Natural killer cell (primary cell): ENCODE measurements around the gene POLR2H. TPM values are rescaled to one million over a fixed set of nuclear protein-coding genes. Genes with fewer than 3 reads are reported as not detected.
A peak's percentile ranks its signal among the peaks of the same experiment; 100 is the strongest.

Experiments
- ATAC-seq, 3 donors: fragments of 150-1000 bp in 2 of 3; fragments of 200-7000 bp in 1 of 3; cut with Tn5 transposase; 1 replicate in 1 of 3; 2 replicates in 2 of 3; pipeline ENCODE4 v1.10.0; 2021; ENCODE audit warnings: mild to moderate bottlenecking in 2 of 3, moderate library complexity in 2 of 3
- DNase-seq, 2 donors: peaks; one replicate each; pipeline versions ENCODE4 v3.0.0 to v3.0.0-alpha.2; 2013 to 2021; ENCODE audit warnings: mixed read lengths in 1 of 2
- H3K27ac ChIP-seq: one replicate; pipeline ENCODE4 v1.5.1; 2013; ENCODE audit warnings: mild to moderate bottlenecking, low read length
- H3K27me3 ChIP-seq: one replicate; pipeline ENCODE4 v1.6.1; 2013; ENCODE audit warnings: low read length; ENCODE audit not compliant: control insufficient read depth, insufficient read depth
- H3K36me3 ChIP-seq: one replicate; pipeline ENCODE4 v1.6.1; 2013; ENCODE audit warnings: low read length; ENCODE audit not compliant: control insufficient read depth, insufficient read depth
- H3K4me1 ChIP-seq: one replicate; pipeline ENCODE4 v1.6.1; 2013; ENCODE audit warnings: low read length; ENCODE audit not compliant: control insufficient read depth, insufficient read depth
- H3K4me3 ChIP-seq: one replicate; pipeline ENCODE4 v1.5.1; 2013; ENCODE audit warnings: low read length
- H3K9me3 ChIP-seq: one replicate; pipeline ENCODE4 v1.6.1; 2013; ENCODE audit warnings: low read length; ENCODE audit not compliant: control insufficient read depth, insufficient read depth
- H3K27ac Mint-ChIP-seq, 2 donors: one replicate each; pipeline ENCODE4 v1.8.0; 2022; ENCODE audit warnings: mild to moderate bottlenecking in 2 of 2, mixed read lengths in 2 of 2, moderate library complexity in 1 of 2
- H3K27me3 Mint-ChIP-seq, 2 donors: one replicate each; pipeline ENCODE4 v1.8.0; 2022; ENCODE audit warnings: low read depth in 2 of 2, mixed read lengths in 2 of 2
- H3K36me3 Mint-ChIP-seq: one replicate; pipeline ENCODE4 v1.8.0; 2022; ENCODE audit warnings: mixed read lengths
- H3K4me1 Mint-ChIP-seq, 2 donors: one replicate each; pipeline ENCODE4 v1.8.0; 2022; ENCODE audit warnings: mixed read lengths in 2 of 2
- H3K4me3 Mint-ChIP-seq: one replicate; pipeline ENCODE4 v1.8.0; 2022; ENCODE audit warnings: mild to moderate bottlenecking, moderate library complexity, mixed read lengths
- H3K9me3 Mint-ChIP-seq, 2 donors: one replicate each; pipeline ENCODE4 v1.8.0; 2022; ENCODE audit warnings: mixed read lengths in 2 of 2
- WGBS: methylation state at CpG from one replicate; pipeline ENCODE4 v1.1.7; 2013; ENCODE audit warnings: missing lambda C conversion rate; ENCODE audit not compliant: insufficient coverage; 5-methylcytosine and 5-hydroxymethylcytosine counted together
- intact Hi-C: fragments of 100-400 bp; cut with micrococcal nuclease; formaldehyde crosslinking; loops from one replicate; pipeline ENCODE4 v1.14.2; 2022
- total RNA-seq, 4 donors: library from RNA; stranded (reverse); fragments of 120-200 nt in 1 of 4; gene quantifications; one replicate each; pipeline versions ENCODE4 v1.2.3 to v1.2.4, GENCODE V29; 2013 to 2022
- TF ChIP-seq, protein P1 (sequence below): fragments of 200-600 bp; IDR thresholded peaks from one replicate; pipeline ENCODE4 v1.8.0; 2022; ENCODE audit warnings: antibody characterized with exemption

POLR2H gene
- total RNA-seq, 3 donors from 2014 or later (not counting 1 experiment from before 2014, with no cell fraction given) = 33.0 to 49.8 (median 41.1) TPM

DNA sequence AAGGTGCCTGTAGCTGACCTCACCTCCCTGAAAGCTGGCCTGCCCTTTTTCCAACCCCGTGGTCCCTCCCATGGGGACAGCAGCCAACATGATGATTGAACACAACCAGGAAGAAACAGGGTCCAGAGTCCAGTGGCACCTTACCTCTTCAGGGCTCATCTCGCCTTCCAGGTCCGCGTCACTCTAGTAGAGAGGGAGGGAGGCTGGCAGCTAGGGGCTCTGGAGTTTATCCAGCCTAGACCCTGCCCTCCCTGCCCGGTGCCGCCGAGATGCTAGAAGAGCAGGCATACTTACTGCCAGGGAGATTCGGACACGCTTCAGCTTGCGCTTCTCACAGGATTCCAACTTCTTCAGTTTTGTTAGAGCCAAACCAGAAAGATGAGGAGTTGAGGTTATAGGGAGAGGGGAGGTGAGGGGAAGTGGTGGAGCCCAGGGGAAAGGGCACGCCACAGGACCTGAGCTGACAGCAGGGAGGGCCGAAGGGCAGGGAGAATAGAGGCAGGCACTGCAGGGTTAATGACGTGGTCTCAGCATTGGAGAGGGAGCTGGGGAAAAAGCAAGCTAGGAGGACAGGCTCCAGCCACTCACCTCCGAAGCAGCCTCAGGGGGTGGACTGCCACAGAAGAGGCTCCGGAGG, 9.2 kb upstream of the POLR2H start:
- Mint-ChIP-seq H3K27me3 (no peaks in the 10 kb centered on the region), H3K27ac (no peak overlapping the region), H3K36me3 (no peaks in the 10 kb centered on the region), H3K4me1 (no peaks in the 10 kb centered on the region), H3K4me3 (no peak overlapping the region), H3K9me3 (no peaks in the 10 kb centered on the region)
- Histone ChIP-seq H3K9me3 (no peaks in the 10 kb centered on the region), H3K4me3 (no peak overlapping the region), H3K27me3 (no peaks in the 10 kb centered on the region), H3K36me3 (no peaks in the 10 kb centered on the region), H3K27ac (no peak overlapping the region), H3K4me1 (peaks cover 10% of the 10 kb centered on the region)
- TF ChIP-seq, protein P1, sequence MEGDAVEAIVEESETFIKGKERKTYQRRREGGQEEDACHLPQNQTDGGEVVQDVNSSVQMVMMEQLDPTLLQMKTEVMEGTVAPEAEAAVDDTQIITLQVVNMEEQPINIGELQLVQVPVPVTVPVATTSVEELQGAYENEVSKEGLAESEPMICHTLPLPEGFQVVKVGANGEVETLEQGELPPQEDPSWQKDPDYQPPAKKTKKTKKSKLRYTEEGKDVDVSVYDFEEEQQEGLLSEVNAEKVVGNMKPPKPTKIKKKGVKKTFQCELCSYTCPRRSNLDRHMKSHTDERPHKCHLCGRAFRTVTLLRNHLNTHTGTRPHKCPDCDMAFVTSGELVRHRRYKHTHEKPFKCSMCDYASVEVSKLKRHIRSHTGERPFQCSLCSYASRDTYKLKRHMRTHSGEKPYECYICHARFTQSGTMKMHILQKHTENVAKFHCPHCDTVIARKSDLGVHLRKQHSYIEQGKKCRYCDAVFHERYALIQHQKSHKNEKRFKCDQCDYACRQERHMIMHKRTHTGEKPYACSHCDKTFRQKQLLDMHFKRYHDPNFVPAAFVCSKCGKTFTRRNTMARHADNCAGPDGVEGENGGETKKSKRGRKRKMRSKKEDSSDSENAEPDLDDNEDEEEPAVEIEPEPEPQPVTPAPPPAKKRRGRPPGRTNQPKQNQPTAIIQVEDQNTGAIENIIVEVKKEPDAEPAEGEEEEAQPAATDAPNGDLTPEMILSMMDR = no peak
- WGBS = 97% methylated on average over 15 of the region's 15 CpGs
- ATAC-seq (no peak), DNase-seq (no peak)
- intact Hi-C loops = no loop called here

DNA sequence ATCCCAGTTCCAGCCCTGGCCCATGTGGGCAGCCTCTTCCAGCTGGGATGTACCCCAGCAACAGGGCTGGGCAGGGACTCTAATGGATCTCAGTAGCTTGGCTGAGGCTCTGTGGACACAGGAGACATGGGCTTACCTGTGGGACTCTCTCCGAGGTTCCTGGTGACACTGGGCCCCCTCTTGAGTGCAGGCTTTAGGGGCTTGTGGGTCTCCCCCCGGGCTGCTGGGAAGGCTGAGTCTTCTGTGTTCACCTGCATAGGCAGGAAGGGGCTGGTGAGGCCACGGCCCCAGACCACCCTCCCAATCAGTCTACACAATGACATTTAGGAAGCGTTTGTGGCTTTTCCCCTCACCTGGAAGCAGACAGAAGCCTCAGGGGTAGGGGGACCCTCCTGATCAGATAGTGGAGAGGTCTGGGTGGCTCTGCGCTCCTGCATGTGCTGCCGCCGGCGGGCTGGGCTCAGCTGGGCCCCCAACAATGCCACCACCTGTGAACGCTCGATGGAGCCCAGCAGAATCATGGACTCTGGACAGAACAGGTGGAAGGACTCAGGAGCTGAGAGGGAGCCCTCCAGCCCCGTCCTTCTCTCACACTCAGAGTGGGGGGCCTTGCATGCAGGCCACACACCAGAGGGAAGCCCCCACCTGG, 8.5 kb upstream of the POLR2H start:
- no peaks in the 10 kb centered on the region for H3K27me3 ChIP-seq
- WGBS = 93% methylated on average over 11 of the region's 11 CpGs
- Mint-ChIP-seq H3K27me3 (no peaks in the 10 kb centered on the region), H3K4me1 (no peaks in the 10 kb centered on the region), H3K4me3 (no peak overlapping the region), H3K36me3 (no peaks in the 10 kb centered on the region), H3K27ac (no peak overlapping the region), H3K9me3 (no peaks in the 10 kb centered on the region)
- no peak overlapping the region for H3K4me3 ChIP-seq
- no peak for ATAC-seq
- intact Hi-C loops = no loop called here
- H3K9me3 ChIP-seq = no peaks in the 10 kb centered on the region
- no peaks in the 10 kb centered on the region for H3K36me3 ChIP-seq
- no peak overlapping the region for H3K27ac ChIP-seq
- peaks cover 10% of the 10 kb centered on the region for H3K4me1 ChIP-seq
- DNase-seq = no peak
- TF ChIP-seq, protein P1 = no peak

DNA sequence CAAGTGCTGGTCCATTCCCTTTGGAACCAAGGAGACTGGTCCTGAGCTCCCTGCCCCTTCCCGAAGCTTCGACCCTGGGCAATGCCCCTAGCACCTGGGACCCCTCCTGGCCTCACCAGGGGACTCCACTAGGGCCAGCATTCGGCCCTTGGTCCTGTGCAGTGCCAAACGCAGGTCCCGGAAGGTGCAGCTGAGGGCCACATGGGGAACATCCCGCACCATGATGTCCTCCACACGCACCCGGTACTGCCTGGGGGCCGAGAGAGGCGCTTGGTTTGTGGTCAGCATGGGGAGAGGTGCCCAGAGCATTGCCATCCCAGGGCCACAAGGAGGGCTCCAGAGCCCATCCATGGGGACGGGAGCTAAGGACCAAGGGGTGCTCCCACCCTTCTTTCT, 8.0 kb upstream of the POLR2H start:
- Mint-ChIP-seq H3K36me3 (no peaks in the 10 kb centered on the region), H3K27ac (peak overlapping the region in 1 of 2 donors; percentile 69), H3K27me3 (no peaks in the 10 kb centered on the region), H3K4me1 (no peaks in the 10 kb centered on the region), H3K4me3 (no peak overlapping the region), H3K9me3 (no peaks in the 10 kb centered on the region)
- WGBS = 93% methylated on average over 11 of the region's 11 CpGs
- intact Hi-C loops = no loop called here
- H3K36me3 ChIP-seq = no peaks in the 10 kb centered on the region
- H3K27me3 ChIP-seq = no peaks in the 10 kb centered on the region
- no peaks in the 10 kb centered on the region for H3K9me3 ChIP-seq
- TF ChIP-seq, protein P1 = no peak
- H3K27ac ChIP-seq = no peak overlapping the region
- no peak for ATAC-seq
- H3K4me1 ChIP-seq = peaks cover 10% of the 10 kb centered on the region
- no peak overlapping the region for H3K4me3 ChIP-seq
- no peak for DNase-seq
